ENCODE measurements around the gene PEMT.
"Not testable (repeated sequence)": the region's sequence is repeated elsewhere in the genome, so short reads cannot be mapped to it uniquely, and the experiment has no call there.

- TF ChIP-seq POLR2A (IDR thresholded peaks at IDR 0.05); CTCF (IDR thresholded peaks at IDR 0.05 in 8 of 11, conservative IDR thresholded peaks at IDR 0.05 in 3 of 11); POLR2AphosphoS5 (IDR thresholded peaks at IDR 0.05): not testable (repeated sequence)
These were observed 41.2 kb upstream of the PEMT start for GRCh38 chr17:17632690-17633089.
